ENCODE measurements around the gene ARHGEF6. TPM values are rescaled to one million over a fixed set of nuclear protein-coding genes. Genes with fewer than 3 reads are reported as not detected.

The ARHGEF6 gene
- total RNA-seq, 1 donor from 2014 or later, result 0.26 TPM

DNA sequence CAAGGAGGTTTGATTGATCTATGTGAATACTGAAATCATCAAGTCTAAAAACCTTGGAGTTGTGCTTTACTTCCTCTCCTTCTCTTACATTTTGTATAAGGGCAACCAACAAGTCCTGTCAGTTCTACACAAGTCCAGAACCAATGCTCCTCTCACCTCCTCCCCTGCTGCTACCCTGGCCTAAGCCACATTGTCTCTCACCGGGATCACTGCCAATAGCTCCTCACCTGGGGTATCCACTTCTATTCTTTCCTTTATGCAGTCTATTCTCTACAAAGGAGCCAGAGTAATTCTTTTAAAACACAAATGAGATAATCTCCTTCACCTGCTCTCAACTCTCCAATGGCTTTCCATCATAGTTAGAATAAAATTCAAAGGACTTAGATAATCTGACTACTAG is 13.3 kb upstream of the ARHGEF6 start:
- H3K4me3 ChIP-seq (ENCODE audit: low read depth, low read length), result no peak overlapping the region
- H3K36me3 ChIP-seq (ENCODE audit: control insufficient read depth, insufficient read depth, low read length), result no peaks in the 10 kb centered on the region
- FAIRE-seq, result no peak
- TF ChIP-seq, protein P1, sequence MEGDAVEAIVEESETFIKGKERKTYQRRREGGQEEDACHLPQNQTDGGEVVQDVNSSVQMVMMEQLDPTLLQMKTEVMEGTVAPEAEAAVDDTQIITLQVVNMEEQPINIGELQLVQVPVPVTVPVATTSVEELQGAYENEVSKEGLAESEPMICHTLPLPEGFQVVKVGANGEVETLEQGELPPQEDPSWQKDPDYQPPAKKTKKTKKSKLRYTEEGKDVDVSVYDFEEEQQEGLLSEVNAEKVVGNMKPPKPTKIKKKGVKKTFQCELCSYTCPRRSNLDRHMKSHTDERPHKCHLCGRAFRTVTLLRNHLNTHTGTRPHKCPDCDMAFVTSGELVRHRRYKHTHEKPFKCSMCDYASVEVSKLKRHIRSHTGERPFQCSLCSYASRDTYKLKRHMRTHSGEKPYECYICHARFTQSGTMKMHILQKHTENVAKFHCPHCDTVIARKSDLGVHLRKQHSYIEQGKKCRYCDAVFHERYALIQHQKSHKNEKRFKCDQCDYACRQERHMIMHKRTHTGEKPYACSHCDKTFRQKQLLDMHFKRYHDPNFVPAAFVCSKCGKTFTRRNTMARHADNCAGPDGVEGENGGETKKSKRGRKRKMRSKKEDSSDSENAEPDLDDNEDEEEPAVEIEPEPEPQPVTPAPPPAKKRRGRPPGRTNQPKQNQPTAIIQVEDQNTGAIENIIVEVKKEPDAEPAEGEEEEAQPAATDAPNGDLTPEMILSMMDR (IDR thresholded peaks at IDR 0.05; ENCODE audit: insufficient read depth, low read length, severe bottlenecking), result no peak
- no peak for DNase-seq (ENCODE audit: low read depth)
- H3K27me3 ChIP-seq (ENCODE audit: control insufficient read depth, insufficient read depth, low read length), result no peaks in the 10 kb centered on the region

DNA sequence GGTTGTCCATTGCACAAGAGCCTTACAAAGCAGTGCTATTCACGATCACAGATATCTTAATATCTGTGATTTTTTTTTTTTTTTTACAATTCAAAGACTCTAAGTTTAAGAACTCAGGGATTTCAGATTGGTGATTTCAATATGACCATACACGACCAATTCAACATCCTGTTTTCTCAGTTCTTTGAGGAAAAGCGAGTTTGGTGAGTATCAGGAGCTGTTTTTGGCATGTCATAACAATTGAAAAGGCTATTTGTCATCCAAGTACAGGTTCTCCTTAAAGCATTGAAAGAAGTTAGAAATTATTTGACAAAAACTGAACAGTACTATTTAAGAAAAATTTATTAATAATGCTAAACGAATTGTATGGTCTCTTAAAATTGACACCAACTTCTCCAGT is 9.1 kb upstream of the ARHGEF6 start:
- Histone ChIP-seq H3K36me3 (ENCODE audit: control insufficient read depth, insufficient read depth, low read length) (no peaks in the 10 kb centered on the region), H3K4me3 (ENCODE audit: low read depth, low read length) (no peak overlapping the region), H3K27me3 (ENCODE audit: control insufficient read depth, insufficient read depth, low read length) (no peaks in the 10 kb centered on the region)
- DNase-seq (ENCODE audit: low read depth) (peak; percentile 41), FAIRE-seq (no peak)
- TF ChIP-seq, protein P1 (IDR thresholded peaks at IDR 0.05; ENCODE audit: insufficient read depth, low read length, severe bottlenecking), result no peak

DNA sequence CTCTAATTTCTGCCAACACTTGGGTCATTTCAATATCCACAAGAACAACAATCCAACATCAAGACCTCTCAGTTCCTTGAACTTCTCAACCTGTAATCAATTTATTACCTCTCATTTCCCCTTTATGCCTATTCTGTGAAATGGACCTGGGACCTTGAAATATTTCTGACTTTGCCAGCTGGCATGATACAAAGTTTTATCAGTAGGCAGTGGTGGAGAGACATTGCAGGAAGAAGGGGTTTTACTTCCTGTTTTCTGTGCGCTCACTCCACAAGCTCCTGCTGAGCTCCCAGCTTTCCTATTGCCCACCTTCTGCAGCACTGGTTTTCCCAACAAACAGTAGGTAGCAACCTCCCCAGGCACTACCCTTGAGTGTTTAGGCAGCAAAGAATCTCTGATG is 3.5 kb upstream of the ARHGEF6 start:
- DNase-seq (ENCODE audit: low read depth) (no peak), FAIRE-seq (no peak)

DNA sequence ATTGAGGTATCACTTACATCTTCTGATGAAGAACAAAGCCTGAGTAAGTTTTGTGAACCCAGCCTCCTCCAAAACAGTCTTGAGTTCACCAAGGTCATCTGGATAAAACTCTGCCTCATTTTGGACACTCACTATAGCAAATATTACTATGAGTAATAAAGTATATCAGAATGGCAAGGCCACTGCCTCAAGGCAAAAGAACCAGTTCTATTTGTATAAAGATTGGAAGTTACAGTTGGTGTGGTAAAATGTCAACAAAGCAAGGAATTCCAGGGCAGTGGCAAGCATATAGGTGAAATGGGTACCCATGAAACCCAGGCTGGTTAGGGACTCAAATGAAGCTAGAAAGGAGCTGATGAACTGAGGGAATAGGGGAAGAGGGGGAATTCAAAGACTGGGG is 2.4 kb upstream of the ARHGEF6 start:
- no peak for FAIRE-seq
- no peaks in the 10 kb centered on the region for H3K27me3 ChIP-seq (ENCODE audit: control insufficient read depth, insufficient read depth, low read length)
- DNase-seq (ENCODE audit: low read depth), result peak; percentile 63
- TF ChIP-seq, protein P1 (IDR thresholded peaks at IDR 0.05; ENCODE audit: insufficient read depth, low read length, severe bottlenecking), result no peak
- H3K36me3 ChIP-seq (ENCODE audit: control insufficient read depth, insufficient read depth, low read length), result no peaks in the 10 kb centered on the region
- H3K4me3 ChIP-seq (ENCODE audit: low read depth, low read length), result no peak overlapping the region

More for the DNA sequence above, 3.5 kb upstream of the ARHGEF6 start:
- TF ChIP-seq, protein P1 (IDR thresholded peaks at IDR 0.05; ENCODE audit: insufficient read depth, low read length, severe bottlenecking), result no peak
- Histone ChIP-seq H3K27me3 (ENCODE audit: control insufficient read depth, insufficient read depth, low read length) (no peaks in the 10 kb centered on the region), H3K4me3 (ENCODE audit: low read depth, low read length) (no peak overlapping the region), H3K36me3 (ENCODE audit: control insufficient read depth, insufficient read depth, low read length) (no peaks in the 10 kb centered on the region)

DNA sequence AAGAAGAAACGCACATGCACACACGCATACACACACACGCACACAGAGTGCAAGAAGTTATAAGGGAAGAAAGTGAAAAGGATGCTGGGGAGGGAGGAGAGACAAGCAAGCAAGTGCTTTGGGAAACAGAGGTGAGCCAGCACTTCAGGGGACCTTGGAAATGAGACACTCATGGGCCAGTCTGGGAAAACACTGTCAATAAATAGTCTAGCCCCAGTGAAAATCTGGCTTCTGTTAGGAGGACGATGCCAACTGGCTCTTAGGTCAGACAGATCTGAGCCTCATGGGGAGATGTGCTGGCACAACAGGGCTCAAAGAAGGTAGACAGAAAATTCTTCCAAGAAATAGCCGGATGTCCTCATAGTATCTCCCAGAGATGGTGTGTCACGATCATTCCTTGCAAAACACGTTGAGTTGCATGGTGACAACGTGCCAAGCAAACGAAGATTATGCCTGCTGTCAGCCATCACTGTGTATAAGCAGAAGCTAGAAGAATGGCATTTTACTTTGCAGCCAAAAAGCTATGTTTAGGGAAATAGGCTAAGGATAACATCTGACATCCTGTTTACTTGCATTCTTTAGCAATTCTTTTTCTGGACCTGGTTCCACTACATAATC is 557 bp upstream of the ARHGEF6 start:
- no peaks in the 10 kb centered on the region for H3K36me3 ChIP-seq (ENCODE audit: control insufficient read depth, insufficient read depth, low read length)
- H3K27me3 ChIP-seq (ENCODE audit: control insufficient read depth, insufficient read depth, low read length), result no peaks in the 10 kb centered on the region
- FAIRE-seq, result no peak
- H3K4me3 ChIP-seq (ENCODE audit: low read depth, low read length), result no peak overlapping the region
- no peak for DNase-seq (ENCODE audit: low read depth)
- TF ChIP-seq, protein P1 (IDR thresholded peaks at IDR 0.05; ENCODE audit: insufficient read depth, low read length, severe bottlenecking), result no peak

DNA sequence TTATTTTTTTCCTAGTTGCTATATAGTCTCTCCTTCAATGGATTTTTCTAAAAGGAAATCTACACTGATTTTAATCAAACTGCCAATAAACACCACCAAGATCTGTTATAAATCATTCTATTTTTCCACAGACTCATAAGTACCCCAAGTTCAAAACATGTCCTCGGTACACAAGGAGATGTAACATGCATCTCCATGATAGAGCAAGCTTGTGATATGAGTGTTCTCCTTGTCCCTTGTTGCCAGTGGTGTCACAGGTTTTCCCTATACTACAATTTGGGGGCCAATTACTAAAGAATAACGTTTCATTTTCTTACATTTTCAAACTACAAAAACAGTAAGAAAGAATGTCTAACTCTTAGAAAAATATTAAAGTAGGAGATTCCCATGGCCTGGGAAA is 491 bp downstream of the ARHGEF6 start:
- Histone ChIP-seq H3K36me3 (ENCODE audit: control insufficient read depth, insufficient read depth, low read length) (no peaks in the 10 kb centered on the region), H3K4me3 (ENCODE audit: low read depth, low read length) (no peak overlapping the region), H3K27me3 (ENCODE audit: control insufficient read depth, insufficient read depth, low read length) (no peaks in the 10 kb centered on the region)
- DNase-seq (ENCODE audit: low read depth) (no peak), FAIRE-seq (no peak)
- TF ChIP-seq, protein P1 (IDR thresholded peaks at IDR 0.05; ENCODE audit: insufficient read depth, low read length, severe bottlenecking), result no peak
